Fibroblast of mammary gland (primary cell): ENCODE measurements around the gene MIS18A.

Experiments
- DNase-seq: peaks from one replicate; pipeline ENCODE4 v3.0.0-alpha.2; 2010; ENCODE audit warnings: low read depth
- H3K4me3 ChIP-seq: 2 replicates; pipeline ENCODE4 v1.5.1; 2011; ENCODE audit warnings: low read depth, mild to moderate bottlenecking, low read length, moderate library complexity; ENCODE audit not compliant: control insufficient read depth
- CTCF ChIP-seq: conservative IDR thresholded peaks from 2 replicates; pipeline ENCODE4 v1.5.1; 2011; ENCODE audit warnings: low read depth, low read length, inconsistent platforms; ENCODE audit not compliant: control insufficient read depth, insufficient read depth

The MIS18A gene

GRCh38 chr21:32278518-32279376 lies at the start of gene MIS18A:
MIS18A (minus strand) TSS chr21:32279049; CDS start chr21:32279014, 35 bp downstream.
- TF ChIP-seq CTCF = no peak
- peak; percentile 97 for DNase-seq

GRCh38 chr21:32328595-32328994 lies 49.7 kb upstream of the MIS18A start:
- TF ChIP-seq CTCF = no peak
- H3K4me3 ChIP-seq = no peak overlapping the region
- peak; percentile 57 for DNase-seq

More at GRCh38 chr21:32278518-32279376, at the start of gene MIS18A:
- peak within 1 kb of the TSS; percentile 88 for H3K4me3 ChIP-seq

- no peak for TF ChIP-seq CTCF
- DNase-seq = no peak
- no peak overlapping the region for H3K4me3 ChIP-seq
Observed at GRCh38 chr21:32325706-32326105, 46.9 kb upstream of the MIS18A start.

GRCh38 chr21:32322676-32323075 lies 43.8 kb upstream of the MIS18A start:
- no peak for DNase-seq
- TF ChIP-seq CTCF = no peak
- H3K4me3 ChIP-seq = no peak overlapping the region

GRCh38 chr21:32322103-32322502 lies 43.3 kb upstream of the MIS18A start:
- DNase-seq = no peak
- no peak for TF ChIP-seq CTCF
- no peak overlapping the region for H3K4me3 ChIP-seq

GRCh38 chr21:32321480-32321879 lies 42.6 kb upstream of the MIS18A start:
- TF ChIP-seq CTCF = no peak
- H3K4me3 ChIP-seq = no peak overlapping the region
- no peak for DNase-seq
